PC-3 (cell line): ENCODE measurements around the gene KISS1.

Experiments
- EZH2 ChIP-seq: fragments of 300-600 bp; sonication (generic); IDR thresholded peaks from one replicate; pipeline ENCODE4 v1.6.1; 2017; ENCODE audit warnings: antibody characterized with exemption, mild to moderate bottlenecking, low read length; ENCODE audit not compliant: unreplicated experiment
- EZH2phosphoT487 ChIP-seq: fragments of 300-600 bp; sonication (generic); IDR thresholded peaks from 2 replicates; pipeline ENCODE4 v1.6.1; 2018; ENCODE audit warnings: mild to moderate bottlenecking, antibody characterized with exemption, low read length, borderline replicate concordance
- TF ChIP-seq, protein P1 (sequence below): fragments of 300-600 bp; sonication (generic); conservative IDR thresholded peaks from 2 replicates; pipeline ENCODE4 v1.5.1; 2017; ENCODE audit warnings: antibody characterized with exemption, low read depth, mild to moderate bottlenecking, low read length

DNA sequence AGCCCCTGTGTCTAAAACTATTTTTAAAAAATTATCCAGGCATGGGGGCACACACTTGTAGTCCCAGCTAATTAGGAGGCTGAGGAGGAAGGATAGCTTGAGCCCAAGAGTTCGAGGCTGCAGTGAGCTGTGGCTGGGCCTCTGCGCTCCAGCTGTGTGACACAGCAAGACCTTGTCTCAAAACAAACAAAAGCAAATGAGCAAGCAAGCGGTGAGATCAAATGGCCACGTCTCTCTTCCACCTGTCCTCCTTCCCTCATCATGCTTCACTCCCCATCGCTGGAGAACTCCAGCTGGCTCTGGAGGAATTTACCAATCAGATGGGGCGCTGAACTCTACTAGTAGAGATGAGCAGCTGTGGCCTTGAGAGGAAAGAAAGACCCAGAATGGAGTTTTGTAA is 16.2 kb downstream of the KISS1 start:
- TF ChIP-seq, protein P1, sequence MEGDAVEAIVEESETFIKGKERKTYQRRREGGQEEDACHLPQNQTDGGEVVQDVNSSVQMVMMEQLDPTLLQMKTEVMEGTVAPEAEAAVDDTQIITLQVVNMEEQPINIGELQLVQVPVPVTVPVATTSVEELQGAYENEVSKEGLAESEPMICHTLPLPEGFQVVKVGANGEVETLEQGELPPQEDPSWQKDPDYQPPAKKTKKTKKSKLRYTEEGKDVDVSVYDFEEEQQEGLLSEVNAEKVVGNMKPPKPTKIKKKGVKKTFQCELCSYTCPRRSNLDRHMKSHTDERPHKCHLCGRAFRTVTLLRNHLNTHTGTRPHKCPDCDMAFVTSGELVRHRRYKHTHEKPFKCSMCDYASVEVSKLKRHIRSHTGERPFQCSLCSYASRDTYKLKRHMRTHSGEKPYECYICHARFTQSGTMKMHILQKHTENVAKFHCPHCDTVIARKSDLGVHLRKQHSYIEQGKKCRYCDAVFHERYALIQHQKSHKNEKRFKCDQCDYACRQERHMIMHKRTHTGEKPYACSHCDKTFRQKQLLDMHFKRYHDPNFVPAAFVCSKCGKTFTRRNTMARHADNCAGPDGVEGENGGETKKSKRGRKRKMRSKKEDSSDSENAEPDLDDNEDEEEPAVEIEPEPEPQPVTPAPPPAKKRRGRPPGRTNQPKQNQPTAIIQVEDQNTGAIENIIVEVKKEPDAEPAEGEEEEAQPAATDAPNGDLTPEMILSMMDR, result no peak
- no peak for TF ChIP-seq EZH2
- TF ChIP-seq EZH2phosphoT487, result no peak
